GM12864 (cell line): ENCODE results near the gene SNRNP27.

ENCODE experiments used
- DNase-seq: peaks from one replicate; pipeline ENCODE4 v3.0.0-alpha.2; 2011; ENCODE audit warnings: low read depth
- H3K4me3 ChIP-seq: 2 replicates; pipeline ENCODE4 v1.5.1; 2011; ENCODE audit warnings: mild to moderate bottlenecking, low read depth, low read length, control low read depth
- TF ChIP-seq, protein P1 (sequence below): IDR thresholded peaks from 2 replicates; pipeline ENCODE4 v1.5.1; 2011; ENCODE audit warnings: low read depth, mild to moderate bottlenecking, moderate library complexity, low read length, control low read depth, inconsistent platforms; ENCODE audit errors: missing control alignments

Gene SNRNP27

DNA sequence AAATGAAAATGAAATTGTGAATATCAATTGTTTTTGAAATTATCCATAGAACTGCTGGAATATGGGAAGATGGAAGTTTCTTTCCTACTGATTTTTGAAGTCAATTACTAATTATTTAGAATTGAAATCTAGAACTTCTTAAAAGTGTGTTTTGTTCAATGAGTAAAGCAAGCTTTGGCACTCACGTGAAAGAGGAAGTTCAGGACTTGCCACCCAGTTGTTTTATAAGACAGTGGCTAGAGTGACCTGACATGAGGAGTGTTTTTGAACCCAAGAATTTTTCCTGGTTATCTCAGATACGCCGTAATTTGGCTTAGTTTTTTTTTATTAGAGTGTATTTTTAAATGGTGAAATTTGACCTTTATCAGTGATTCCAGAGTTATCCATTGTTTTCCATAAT, 24.6 kb downstream of the SNRNP27 start:
- no peak for DNase-seq
- TF ChIP-seq, protein P1, sequence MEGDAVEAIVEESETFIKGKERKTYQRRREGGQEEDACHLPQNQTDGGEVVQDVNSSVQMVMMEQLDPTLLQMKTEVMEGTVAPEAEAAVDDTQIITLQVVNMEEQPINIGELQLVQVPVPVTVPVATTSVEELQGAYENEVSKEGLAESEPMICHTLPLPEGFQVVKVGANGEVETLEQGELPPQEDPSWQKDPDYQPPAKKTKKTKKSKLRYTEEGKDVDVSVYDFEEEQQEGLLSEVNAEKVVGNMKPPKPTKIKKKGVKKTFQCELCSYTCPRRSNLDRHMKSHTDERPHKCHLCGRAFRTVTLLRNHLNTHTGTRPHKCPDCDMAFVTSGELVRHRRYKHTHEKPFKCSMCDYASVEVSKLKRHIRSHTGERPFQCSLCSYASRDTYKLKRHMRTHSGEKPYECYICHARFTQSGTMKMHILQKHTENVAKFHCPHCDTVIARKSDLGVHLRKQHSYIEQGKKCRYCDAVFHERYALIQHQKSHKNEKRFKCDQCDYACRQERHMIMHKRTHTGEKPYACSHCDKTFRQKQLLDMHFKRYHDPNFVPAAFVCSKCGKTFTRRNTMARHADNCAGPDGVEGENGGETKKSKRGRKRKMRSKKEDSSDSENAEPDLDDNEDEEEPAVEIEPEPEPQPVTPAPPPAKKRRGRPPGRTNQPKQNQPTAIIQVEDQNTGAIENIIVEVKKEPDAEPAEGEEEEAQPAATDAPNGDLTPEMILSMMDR: no peak
- no peak overlapping the region for H3K4me3 ChIP-seq

DNA sequence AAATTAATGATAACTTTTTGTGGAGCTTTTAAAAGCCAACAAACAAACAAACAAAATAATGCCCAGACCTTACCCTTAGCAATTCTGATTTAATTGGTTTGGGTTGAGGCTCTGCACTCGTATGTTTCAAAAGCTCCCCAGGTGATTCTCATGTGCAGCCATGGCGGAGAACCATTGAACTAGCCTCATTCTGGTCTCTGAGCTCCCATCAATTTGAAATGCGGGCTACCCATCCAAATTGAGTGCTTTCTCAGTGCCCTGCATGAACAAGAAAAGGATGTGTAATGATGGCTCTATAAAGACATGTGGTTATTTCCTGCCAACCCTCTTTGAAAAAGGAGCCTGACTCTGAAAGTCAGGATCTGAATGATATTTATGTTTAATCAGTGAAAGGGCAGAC, 29.4 kb downstream of the SNRNP27 start:
- DNase-seq: no peak
- TF ChIP-seq, protein P1: no peak
- no peak overlapping the region for H3K4me3 ChIP-seq

DNA sequence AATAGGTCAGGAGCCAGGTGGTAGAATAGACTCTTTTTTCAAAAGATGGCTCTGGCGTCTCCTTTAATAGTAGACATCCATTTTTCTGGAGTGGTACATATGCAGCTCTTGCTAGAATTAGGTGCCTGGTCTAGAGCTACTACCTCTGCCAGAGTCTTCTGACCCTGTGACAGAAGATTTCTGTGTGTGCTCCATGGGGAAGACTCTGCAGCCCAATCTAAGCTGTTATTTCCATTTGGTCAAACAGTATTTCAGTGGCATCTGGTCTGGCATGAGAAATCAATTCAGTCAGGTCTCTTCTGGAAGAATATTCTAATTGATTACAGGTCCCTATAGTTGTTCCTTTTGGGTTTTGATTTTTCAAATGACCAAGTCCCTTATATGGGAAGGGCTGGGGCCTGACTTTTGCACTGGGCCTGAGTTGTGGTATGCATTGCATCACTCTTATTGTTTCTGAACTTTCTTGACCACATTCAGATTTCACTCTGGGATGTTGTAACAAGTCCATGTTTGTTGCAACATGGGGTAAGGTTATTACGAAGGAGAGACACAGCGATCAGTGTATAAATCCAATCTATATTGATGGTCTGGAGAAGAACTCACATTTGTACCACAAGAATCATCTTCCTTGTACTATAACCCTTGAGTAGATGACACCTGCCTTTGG, 33.2 kb downstream of the SNRNP27 start:
- H3K4me3 ChIP-seq: no peak overlapping the region
- DNase-seq: no peak
- TF ChIP-seq, protein P1: no peak

DNA sequence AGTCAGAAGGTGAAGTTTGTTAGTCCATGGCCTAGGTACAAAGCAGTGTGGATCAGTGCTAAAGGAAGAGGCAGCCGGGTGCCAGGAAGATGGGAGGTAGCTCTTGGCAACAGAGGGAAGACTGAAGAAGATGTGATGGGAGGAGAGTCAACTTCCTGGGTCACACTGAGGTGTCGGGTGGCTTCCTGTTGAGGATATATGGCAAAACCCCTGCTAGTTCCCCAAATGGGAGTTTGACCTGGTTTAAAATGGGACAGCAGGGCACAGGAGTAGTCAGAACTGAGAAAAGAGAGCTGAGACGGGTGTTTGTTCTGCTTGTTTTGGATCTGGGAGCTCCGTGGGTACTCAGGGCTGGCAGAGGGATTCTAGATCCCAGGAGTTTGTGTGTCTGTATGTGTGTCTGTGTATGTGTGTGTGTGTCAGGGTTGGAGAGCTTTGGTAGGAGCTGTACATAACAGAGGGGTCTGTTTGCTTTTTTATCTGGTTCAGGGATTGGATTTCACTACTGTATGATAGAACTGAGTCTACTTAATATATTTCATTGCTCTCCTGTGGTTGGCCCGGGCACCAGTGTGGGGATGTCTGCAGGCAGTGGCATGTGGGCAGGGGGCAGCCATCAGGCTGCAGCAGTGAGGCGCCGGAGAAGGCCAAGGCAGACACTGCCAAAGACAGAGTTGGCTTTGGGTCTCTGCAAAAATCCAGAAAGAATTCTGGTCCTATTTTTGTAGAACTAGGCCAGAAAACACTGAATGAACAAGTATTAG, 38.3 kb downstream of the SNRNP27 start:
- TF ChIP-seq, protein P1: no peak
- no peak for DNase-seq
- no peak overlapping the region for H3K4me3 ChIP-seq

DNA sequence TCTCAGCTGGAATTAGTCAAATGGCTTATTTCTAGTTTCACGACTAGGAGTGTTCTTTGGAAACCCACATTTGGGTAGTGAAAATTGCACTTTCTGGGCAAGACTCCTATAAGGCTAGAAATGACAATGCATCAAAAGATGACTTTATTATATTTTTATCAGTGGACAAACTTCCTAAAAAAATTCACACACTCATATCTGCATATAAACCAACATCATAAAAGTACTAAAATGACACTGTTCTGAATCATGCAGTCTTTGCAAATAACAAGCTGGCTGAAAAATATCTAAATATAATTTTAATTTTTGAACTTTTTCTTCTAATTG, 38.8 kb downstream of the SNRNP27 start:
- TF ChIP-seq, protein P1: no peak
- H3K4me3 ChIP-seq: no peak overlapping the region
- no peak for DNase-seq

DNA sequence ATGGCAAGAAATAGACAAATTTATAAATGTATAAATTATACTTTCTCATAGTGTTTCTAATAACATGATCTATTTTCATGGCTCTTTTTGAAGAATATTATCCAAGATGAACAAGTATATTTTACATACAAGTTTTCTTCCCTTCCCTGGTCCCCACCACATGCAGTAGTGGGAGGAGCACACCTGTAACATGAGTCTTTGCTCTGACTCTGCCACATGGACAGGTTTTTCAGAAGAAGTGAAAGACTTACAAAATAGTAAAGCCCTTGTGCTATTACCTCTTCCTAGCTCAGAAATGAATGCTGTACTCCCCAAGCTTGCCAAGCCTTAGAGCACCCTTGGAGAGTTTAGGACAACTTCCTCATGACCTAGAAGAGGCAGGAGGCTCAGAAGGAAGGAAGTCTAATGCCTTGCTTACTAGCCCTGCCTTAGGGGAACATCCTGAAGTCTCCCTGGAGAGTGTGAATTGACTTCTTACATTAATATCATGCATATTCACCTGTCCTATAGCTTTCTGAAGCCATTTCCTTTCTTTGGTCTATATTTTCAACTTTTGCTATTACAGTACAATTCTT, 39.6 kb downstream of the SNRNP27 start:
- H3K4me3 ChIP-seq: no peak overlapping the region
- TF ChIP-seq, protein P1: no peak
- DNase-seq: no peak
